Measurements from ENCODE around the gene DIABLO. TPM values are rescaled to one million over a fixed set of nuclear protein-coding genes. Genes with fewer than 3 reads are reported as not detected.

DIABLO gene
- polyA plus RNA-seq, 1 of the 3 experiments (the other 2 are of a cell fraction): 78.9 TPM

- TF ChIP-seq POLR2AphosphoS5 (IDR thresholded peaks at IDR 0.05; ENCODE audit: low read depth, low read length) (no peak), NFIC (IDR thresholded peaks at IDR 0.05; ENCODE audit: borderline replicate concordance) (no peak), MAX (IDR thresholded peaks at IDR 0.05; ENCODE audit: low read depth) (no peak), EP300 (IDR thresholded peaks at IDR 0.05; ENCODE audit: borderline replicate concordance in 1 of 2, low read depth in 1 of 2, low read length in 1 of 2) (no peak), RCOR1 (IDR thresholded peaks at IDR 0.05; ENCODE audit: low read length) (no peak), ZBTB33 (IDR thresholded peaks at IDR 0.05; ENCODE audit: borderline replicate concordance, low read depth) (no peak)
- H2AFZ ChIP-seq (ENCODE audit: low read depth): no peak overlapping the region
- peaks cover 0 to 14% of the 10 kb centered on the region in 2 experiments; a peak in 2 of 4 replicates for H3K4me1 ChIP-seq (ENCODE audit: control insufficient read depth in 1 of 2, insufficient read depth in 2 of 2, low read depth in 1 of 2, low read length in 1 of 2)
- no peak for DNase-seq
- no peak overlapping the region for H3K9ac ChIP-seq
- H3K79me2 ChIP-seq (ENCODE audit: insufficient read depth): no peaks in the 10 kb centered on the region
- CTCF ChIA-PET: interaction anchor here (2.1 kb wide), 1 partner anchor 16 kb away, joined by 7 read pairs; no protein-coding TSS in a partner anchor
- no peaks in the 10 kb centered on the region for H3K27me3 ChIP-seq (ENCODE audit: insufficient read depth)
- no peaks in the 10 kb centered on the region for H3K9me3 ChIP-seq
- H3K9me2 ChIP-seq: no peaks in the 10 kb centered on the region
- 0 out of 2 replicates have a peak, but pooled peaks cover 4% of the 10 kb centered on the region for H4K20me1 ChIP-seq (ENCODE audit: insufficient read depth)
- no peak overlapping the region for H3K4me3 ChIP-seq (ENCODE audit: low read depth in 2 of 2, low read length in 1 of 2)
- 80% methylated on average over 1 of the region's 8 CpGs for WGBS (ENCODE audit: low lambda C conversion rate)
- peaks cover 25% of the 10 kb centered on the region for H3F3A ChIP-seq (replicated peaks; ENCODE audit: insufficient read depth)
- H3K36me3 ChIP-seq (replicated peaks in 1 of 2; ENCODE audit: control insufficient read depth in 1 of 2, insufficient read depth in 2 of 2, low read length in 1 of 2): peaks cover 31 to 39% of the 10 kb centered on the region in 2 experiments
- no peak overlapping the region for H3K27ac ChIP-seq (ENCODE audit: low read depth in 2 of 2, low read length in 1 of 2)
- no peak overlapping the region for H3K4me2 ChIP-seq
- POLR2A ChIA-PET: no interaction called here
Measured at GRCh38 chr12:122206976-122207375, 18.9 kb downstream of the DIABLO start.

GRCh38 chr12:122206111-122206881 lies 19.6 kb downstream of the DIABLO start:
- Histone ChIP-seq H2AFZ (ENCODE audit: low read depth) (no peak overlapping the region), H4K20me1 (ENCODE audit: insufficient read depth) (0 out of 2 replicates have a peak, but pooled peaks cover 4% of the 10 kb centered on the region), H3K4me3 (ENCODE audit: low read depth in 2 of 2, low read length in 1 of 2) (no peak overlapping the region), H3K9me2 (no peaks in the 10 kb centered on the region), H3K9me3 (no peaks in the 10 kb centered on the region), H3K79me2 (ENCODE audit: insufficient read depth) (no peaks in the 10 kb centered on the region), H3K4me2 (no peak overlapping the region), H3K36me3 (replicated peaks in 1 of 2; ENCODE audit: control insufficient read depth in 1 of 2, insufficient read depth in 2 of 2, low read length in 1 of 2) (peaks cover 24 to 33% of the 10 kb centered on the region in 2 experiments), H3K27ac (ENCODE audit: low read depth in 2 of 2, low read length in 1 of 2) (no peak overlapping the region), H3K4me1 (ENCODE audit: control insufficient read depth in 1 of 2, insufficient read depth in 2 of 2, low read depth in 1 of 2, low read length in 1 of 2) (peaks cover 0 to 21% of the 10 kb centered on the region in 2 experiments; a peak in 2 of 4 replicates), H3K9ac (no peak overlapping the region), H3K27me3 (ENCODE audit: insufficient read depth) (no peaks in the 10 kb centered on the region), H3F3A (replicated peaks; ENCODE audit: insufficient read depth) (peaks cover 25% of the 10 kb centered on the region)
- CTCF ChIA-PET: interaction anchor here (2.1 to 5.7 kb wide), 3 partner anchors 10 to 149 kb away, joined by 7 to 27 read pairs (median 9); no protein-coding TSS in a partner anchor
- peak; percentile 25 for DNase-seq
- POLR2A ChIA-PET: interaction anchor here (1.7 to 3.4 kb wide), 3 partner anchors 10 to 22 kb away, joined by 4 to 14 read pairs (median 12); partner anchors contain the start of gene DIABLO
- 91% methylated on average over 26 of the region's 27 CpGs for WGBS (ENCODE audit: low lambda C conversion rate)
- TF ChIP-seq TEAD4 (IDR thresholded peaks at IDR 0.05; ENCODE audit: borderline replicate concordance, insufficient read depth): no peak
- TF ChIP-seq SIN3A (IDR thresholded peaks at IDR 0.05; ENCODE audit: borderline replicate concordance, low read depth, low read length): 0 out of 2 replicates have a peak, but pooled peaks have one; percentile 22
